Measurements from ENCODE around the gene SLC1A2.

The SLC1A2 gene

GRCh38 chr11:35412285-35412684 lies 7.1 kb downstream of the SLC1A2 start:
- no peak for DNase-seq

GRCh38 chr11:35407041-35407440 lies 12.3 kb downstream of the SLC1A2 start:
- no peak for DNase-seq

- no peak for DNase-seq
Observed at GRCh38 chr11:35404388-35404775, 15.0 kb downstream of the SLC1A2 start.

GRCh38 chr11:35403765-35404387 lies 15.5 kb downstream of the SLC1A2 start:
- DNase-seq, result no peak

- DNase-seq, result no peak
Observed at GRCh38 chr11:35402751-35403660, 16.4 kb downstream of the SLC1A2 start.

GRCh38 chr11:35398881-35399280 lies 20.5 kb downstream of the SLC1A2 start:
- DNase-seq, result no peak

- no peak for DNase-seq
Observed at GRCh38 chr11:35394941-35395340, 24.4 kb downstream of the SLC1A2 start.

GRCh38 chr11:35393098-35393497 lies 26.3 kb downstream of the SLC1A2 start:
- no peak for DNase-seq

- peak; percentile 93 for DNase-seq
Observed at GRCh38 chr11:35391922-35392688, 27.3 kb downstream of the SLC1A2 start.

- peak; percentile 21 for DNase-seq
Observed at GRCh38 chr11:35390737-35391682, 28.3 kb downstream of the SLC1A2 start.

- no peak for DNase-seq
Observed at GRCh38 chr11:35389897-35390465, 29.4 kb downstream of the SLC1A2 start.

- no peak for DNase-seq
Observed at GRCh38 chr11:35389112-35389511, 30.2 kb downstream of the SLC1A2 start.

- DNase-seq, result no peak
Observed at GRCh38 chr11:35388061-35388460, 31.3 kb downstream of the SLC1A2 start.

- no peak for DNase-seq
Observed at GRCh38 chr11:35387111-35387982, 32.0 kb downstream of the SLC1A2 start.

GRCh38 chr11:35383953-35384352 lies 35.4 kb downstream of the SLC1A2 start:
- DNase-seq, result no peak

- DNase-seq, result no peak
Observed at GRCh38 chr11:35381709-35382322, 37.5 kb downstream of the SLC1A2 start.

- no peak for DNase-seq
Observed at GRCh38 chr11:35380603-35381002, 38.8 kb downstream of the SLC1A2 start.

GRCh38 chr11:35377262-35377661 lies 42.1 kb downstream of the SLC1A2 start:
- DNase-seq, result no peak

- DNase-seq, result no peak
Observed at GRCh38 chr11:35376613-35377012, 42.7 kb downstream of the SLC1A2 start.

GRCh38 chr11:35376118-35376510 lies 43.2 kb downstream of the SLC1A2 start:
- DNase-seq, result no peak
